Measurements from ENCODE around the gene NDE1. TPM values are rescaled to one million over a fixed set of nuclear protein-coding genes. Genes with fewer than 3 reads are reported as not detected.

NDE1 gene
- total RNA-seq, 1 experiment from 2014 or later = 95.6 TPM

GRCh38 chr16:15611610-15612009 is 38.4 kb upstream of the NDE1 start:
- Histone ChIP-seq H3K27me3 (no peaks in the 10 kb centered on the region), H3K9me3 (replicated peaks) (no peaks in the 10 kb centered on the region), H3K4me1 (peaks cover 8% of the 10 kb centered on the region), H3K4me3 (no peak overlapping the region), H3K27ac (no peak overlapping the region), H3K36me3 (peaks cover 82% of the 10 kb centered on the region)
- DNase-seq = no peak

DNA sequence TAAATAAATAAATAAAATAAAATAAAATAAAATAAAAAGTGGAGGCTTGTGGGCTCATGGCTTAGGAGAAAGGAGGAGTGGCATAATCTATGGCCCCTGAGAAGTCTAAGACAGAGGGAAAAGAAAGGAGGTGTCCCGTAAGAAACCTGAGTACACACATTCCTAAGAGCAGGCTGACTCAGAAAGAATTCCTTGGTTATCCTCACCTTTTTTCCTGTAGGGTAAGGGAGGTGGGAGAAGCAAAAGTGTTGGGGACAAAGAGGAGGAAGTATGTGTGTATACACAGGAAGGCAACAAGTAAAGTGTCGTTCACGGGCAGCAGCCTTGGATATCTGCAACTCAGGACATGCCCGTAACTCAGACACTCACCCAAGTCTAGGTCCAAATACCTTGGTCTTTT is 36.4 kb upstream of the NDE1 start:
- H3K4me3 ChIP-seq = no peak overlapping the region
- H3K4me1 ChIP-seq = no peaks in the 10 kb centered on the region
- H3K27ac ChIP-seq = no peak overlapping the region
- no peaks in the 10 kb centered on the region for H3K9me3 ChIP-seq (replicated peaks)
- H3K27me3 ChIP-seq = no peaks in the 10 kb centered on the region
- peaks cover 84% of the 10 kb centered on the region for H3K36me3 ChIP-seq
- no peak for DNase-seq

- H3K27me3 ChIP-seq = no peaks in the 10 kb centered on the region
- peaks cover 85% of the 10 kb centered on the region for H3K36me3 ChIP-seq
- no peak overlapping the region for H3K4me3 ChIP-seq
- H3K9me3 ChIP-seq (replicated peaks) = no peaks in the 10 kb centered on the region
- H3K4me1 ChIP-seq = no peaks in the 10 kb centered on the region
- DNase-seq = no peak
- H3K27ac ChIP-seq = no peak overlapping the region
These were observed 34.0 kb upstream of the NDE1 start for GRCh38 chr16:15616012-15616411.

DNA sequence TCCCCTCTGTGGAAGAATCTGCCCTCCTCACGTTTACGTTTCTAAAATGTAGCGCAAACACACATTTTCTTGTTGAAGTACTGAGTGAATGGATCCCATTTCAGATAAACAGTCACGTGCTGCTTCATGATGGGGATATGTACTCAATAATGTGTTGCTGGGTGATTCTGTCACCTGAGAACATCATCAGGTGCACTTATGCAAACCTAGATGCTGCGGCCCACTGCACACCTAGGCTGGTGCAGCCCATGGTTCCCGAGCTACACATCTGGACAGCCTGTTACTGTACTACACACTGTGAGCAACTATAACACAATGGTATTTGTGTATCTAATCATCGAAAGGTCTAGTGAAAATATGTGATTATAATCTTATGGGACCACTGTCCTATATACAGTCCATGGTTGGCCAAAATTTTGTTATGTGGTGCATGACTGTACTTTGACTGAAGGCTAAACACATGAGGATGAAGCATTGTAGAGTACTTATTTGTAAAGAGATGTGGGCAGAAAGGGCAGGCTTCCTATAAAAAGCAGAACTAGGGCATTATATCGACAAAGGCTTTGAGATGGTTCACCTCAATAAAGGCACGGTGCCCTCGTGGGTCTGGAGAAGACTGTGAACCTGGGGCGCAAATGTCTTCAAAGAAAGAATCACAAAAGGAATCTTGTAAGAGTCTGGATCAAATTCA is 33.4 kb upstream of the NDE1 start:
- Histone ChIP-seq H3K36me3 (peaks cover 83% of the 10 kb centered on the region), H3K4me3 (no peak overlapping the region), H3K27ac (no peak overlapping the region), H3K4me1 (no peaks in the 10 kb centered on the region), H3K9me3 (replicated peaks) (no peaks in the 10 kb centered on the region), H3K27me3 (no peaks in the 10 kb centered on the region)
- no peak for DNase-seq

DNA sequence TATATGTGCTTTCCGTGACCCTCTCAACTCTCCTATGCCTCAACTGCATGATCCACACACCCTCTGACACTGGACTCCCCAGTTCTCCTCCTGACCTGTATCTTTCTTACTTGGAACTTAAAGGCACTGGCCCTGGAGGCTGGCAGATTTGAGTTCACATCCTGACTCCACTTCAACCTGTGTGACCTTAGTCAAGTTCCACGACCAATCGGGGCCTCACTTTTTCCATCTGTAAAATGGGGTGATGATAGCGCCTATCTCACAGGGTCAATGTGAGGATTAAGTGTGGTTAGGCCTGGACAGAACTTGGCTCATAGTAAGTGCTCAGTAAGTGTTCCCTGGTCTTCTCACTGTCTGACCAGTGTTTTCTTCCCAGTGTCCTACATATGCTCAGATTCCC is 32.1 kb upstream of the NDE1 start:
- no peak overlapping the region for H3K4me3 ChIP-seq
- no peaks in the 10 kb centered on the region for H3K9me3 ChIP-seq (replicated peaks)
- DNase-seq = no peak
- peaks cover 75% of the 10 kb centered on the region for H3K36me3 ChIP-seq
- no peaks in the 10 kb centered on the region for H3K27me3 ChIP-seq
- no peak overlapping the region for H3K27ac ChIP-seq
- H3K4me1 ChIP-seq = no peaks in the 10 kb centered on the region

DNA sequence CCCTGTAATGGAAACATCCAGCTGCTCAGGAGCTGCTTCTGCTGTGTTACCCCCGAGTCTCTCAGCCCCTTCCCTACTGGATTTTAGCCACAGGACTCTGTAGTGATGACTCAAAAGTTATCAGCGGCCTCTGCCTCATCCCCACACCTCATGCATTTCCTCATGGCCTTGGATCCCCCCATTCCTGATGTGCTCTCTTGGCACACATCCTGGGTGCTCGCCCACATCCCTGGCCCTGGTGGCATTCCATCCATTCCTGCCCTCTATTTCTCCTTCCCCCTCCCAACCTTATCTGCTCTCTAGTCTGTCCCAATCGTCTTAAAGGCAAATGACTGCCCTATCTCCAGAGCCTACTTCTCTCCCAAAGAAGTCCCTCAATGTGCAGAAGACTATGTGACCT is 31.7 kb upstream of the NDE1 start:
- H3K9me3 ChIP-seq (replicated peaks) = no peaks in the 10 kb centered on the region
- no peaks in the 10 kb centered on the region for H3K4me1 ChIP-seq
- DNase-seq = no peak
- H3K36me3 ChIP-seq = peaks cover 74% of the 10 kb centered on the region
- no peaks in the 10 kb centered on the region for H3K27me3 ChIP-seq
- H3K4me3 ChIP-seq = no peak overlapping the region
- H3K27ac ChIP-seq = no peak overlapping the region

DNA sequence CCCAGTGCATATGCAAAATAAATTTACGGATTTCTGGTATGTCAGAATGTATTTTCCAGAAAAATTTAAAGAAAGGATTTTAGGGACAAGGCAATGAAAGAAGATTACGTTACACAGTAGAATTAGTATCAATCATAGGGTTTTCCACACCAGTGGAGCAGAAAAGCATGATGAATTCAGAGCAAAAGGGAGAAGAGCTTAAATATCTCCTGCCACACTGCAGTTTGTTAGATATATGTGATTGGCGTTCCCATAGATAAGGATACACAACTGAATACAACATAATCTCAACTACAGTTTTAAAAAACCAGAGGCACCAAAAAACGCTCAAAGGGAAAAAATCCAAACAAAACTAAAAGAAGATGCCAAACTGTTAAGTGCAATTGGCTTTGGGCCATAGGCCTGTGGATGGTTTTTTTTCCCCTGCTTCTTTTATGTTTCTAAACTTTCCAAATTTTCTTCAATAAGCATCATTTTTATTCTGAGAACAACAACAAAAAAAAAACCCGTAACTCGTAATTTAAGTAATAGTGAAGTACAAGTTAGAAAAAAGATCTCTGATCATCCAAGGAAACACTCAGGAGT is 29.3 kb upstream of the NDE1 start:
- peaks cover 73% of the 10 kb centered on the region for H3K36me3 ChIP-seq

GRCh38 chr16:15621456-15621855 is 28.6 kb upstream of the NDE1 start:
- H3K27ac ChIP-seq = no peak overlapping the region
- H3K4me1 ChIP-seq = no peaks in the 10 kb centered on the region
- no peak overlapping the region for H3K4me3 ChIP-seq
- no peaks in the 10 kb centered on the region for H3K27me3 ChIP-seq
- peaks cover 69% of the 10 kb centered on the region for H3K36me3 ChIP-seq
- no peak for DNase-seq
- no peaks in the 10 kb centered on the region for H3K9me3 ChIP-seq (replicated peaks)

More for the DNA sequence above, 29.3 kb upstream of the NDE1 start:
- Histone ChIP-seq H3K27me3 (no peaks in the 10 kb centered on the region), H3K27ac (no peak overlapping the region), H3K9me3 (replicated peaks) (no peaks in the 10 kb centered on the region), H3K4me1 (no peaks in the 10 kb centered on the region), H3K4me3 (no peak overlapping the region)
- DNase-seq = no peak

DNA sequence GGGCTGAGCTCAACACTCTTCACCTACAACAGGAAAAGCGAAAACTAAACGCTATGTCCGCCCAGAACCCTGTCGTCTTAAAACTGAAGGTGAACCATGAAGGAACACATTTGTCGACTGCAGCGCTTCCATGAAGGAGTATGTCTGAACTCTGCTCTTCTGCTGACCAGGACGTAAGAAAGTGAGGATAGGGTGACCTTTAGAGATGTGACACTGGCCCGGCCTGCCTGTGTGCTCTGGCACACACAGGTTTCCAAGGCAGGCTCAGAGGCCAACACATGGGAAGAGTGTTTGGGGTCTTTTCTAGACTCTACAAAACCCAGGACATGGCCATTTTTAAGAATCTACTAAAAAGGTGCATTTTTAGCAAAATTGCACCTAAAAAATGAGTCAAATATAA is 28.2 kb upstream of the NDE1 start:
- DNase-seq = no peak
- H3K27ac ChIP-seq = no peak overlapping the region
- H3K4me1 ChIP-seq = no peaks in the 10 kb centered on the region
- H3K27me3 ChIP-seq = no peaks in the 10 kb centered on the region
- H3K9me3 ChIP-seq (replicated peaks) = no peaks in the 10 kb centered on the region
- no peak overlapping the region for H3K4me3 ChIP-seq
- H3K36me3 ChIP-seq = peaks cover 65% of the 10 kb centered on the region

DNA sequence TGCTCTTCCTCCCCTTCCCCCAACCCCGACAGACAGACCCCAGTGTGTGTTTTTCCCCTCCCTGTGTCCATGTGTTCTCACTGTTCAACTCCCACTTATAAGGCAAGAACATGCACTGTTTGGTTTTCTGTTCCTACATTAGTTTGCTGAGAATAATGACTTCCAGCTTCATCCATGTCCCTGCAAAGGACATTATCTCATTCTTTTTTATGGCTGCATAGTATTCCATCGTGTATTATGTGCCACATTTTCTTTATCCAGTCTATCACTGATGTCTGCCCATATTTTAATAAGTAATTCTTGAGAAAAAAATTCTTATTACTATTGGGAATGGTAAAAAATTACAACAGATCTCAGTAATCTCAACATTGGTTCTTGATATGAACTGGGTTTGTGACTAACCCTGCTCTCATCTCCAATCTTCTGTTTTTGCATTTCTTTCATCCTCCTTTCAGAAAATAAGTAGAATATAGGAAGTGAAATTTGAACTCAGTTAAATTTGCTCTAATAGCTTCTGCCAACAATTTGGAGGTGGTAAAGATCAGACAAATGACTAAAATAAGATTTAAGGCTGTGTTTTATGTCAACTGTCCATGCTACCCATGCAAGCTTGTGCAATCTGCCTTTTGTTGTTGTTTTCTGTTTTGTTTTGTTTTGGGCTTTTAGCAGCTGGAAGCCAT is 18.2 kb upstream of the NDE1 start:
- Histone ChIP-seq H3K4me3 (no peak overlapping the region), H3K36me3 (peaks cover 60% of the 10 kb centered on the region)
- no peak for DNase-seq

DNA sequence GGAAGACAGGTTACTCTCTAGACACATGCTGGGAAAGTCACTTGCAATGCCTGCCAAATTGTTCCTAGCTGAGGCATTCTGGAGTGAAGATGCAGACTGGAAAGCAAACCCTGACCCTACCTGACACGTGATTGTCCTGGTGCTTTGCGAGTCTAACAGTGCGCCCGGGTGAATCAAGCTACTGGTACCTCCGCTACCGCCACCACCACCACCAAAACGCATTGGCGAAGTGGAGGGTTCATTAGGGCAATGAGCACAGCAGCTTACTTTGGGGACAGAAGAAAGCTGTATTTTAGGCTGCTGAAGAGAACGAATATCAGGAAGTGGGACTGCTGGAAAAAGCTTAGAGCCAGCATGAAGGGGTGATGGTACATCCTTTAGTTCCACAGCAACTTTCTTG is 14.1 kb upstream of the NDE1 start:
- Histone ChIP-seq H3K27ac (no peak overlapping the region), H3K27me3 (no peaks in the 10 kb centered on the region), H3K4me1 (no peaks in the 10 kb centered on the region), H3K9me3 (replicated peaks) (no peaks in the 10 kb centered on the region), H3K36me3 (peaks cover 68% of the 10 kb centered on the region), H3K4me3 (no peak overlapping the region)
- DNase-seq = no peak

More for the DNA sequence above, 18.2 kb upstream of the NDE1 start:
- no peaks in the 10 kb centered on the region for H3K4me1 ChIP-seq
- H3K9me3 ChIP-seq (replicated peaks) = no peaks in the 10 kb centered on the region
- H3K27me3 ChIP-seq = no peaks in the 10 kb centered on the region
- H3K27ac ChIP-seq = no peak overlapping the region

DNA sequence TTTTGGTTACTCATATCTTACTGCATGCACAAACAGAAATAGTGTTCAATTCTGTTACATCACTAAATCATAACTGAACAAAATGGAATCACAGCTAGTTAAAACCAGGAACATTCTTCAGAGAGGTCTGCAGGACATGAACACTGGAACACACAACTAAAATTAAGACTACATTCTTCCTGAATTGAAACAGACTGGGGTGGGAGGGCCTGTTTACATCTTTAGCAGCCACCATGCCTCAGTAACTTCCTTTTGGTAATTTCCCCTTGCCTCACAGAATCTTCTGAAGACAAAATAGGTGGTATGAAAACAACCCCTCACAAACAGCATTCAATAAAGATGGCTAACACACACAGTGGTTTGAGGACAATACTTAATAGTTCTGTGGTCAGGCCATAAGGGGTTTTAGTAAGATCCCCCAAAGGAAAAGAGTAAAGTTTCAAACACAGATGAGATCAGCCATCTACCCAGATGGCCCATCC is 13.6 kb upstream of the NDE1 start:
- H3K27me3 ChIP-seq = no peaks in the 10 kb centered on the region
- peaks cover 63% of the 10 kb centered on the region for H3K36me3 ChIP-seq
- DNase-seq = no peak
- H3K27ac ChIP-seq = no peak overlapping the region
- H3K4me1 ChIP-seq = peaks cover 4% of the 10 kb centered on the region
- no peaks in the 10 kb centered on the region for H3K9me3 ChIP-seq (replicated peaks)
- H3K4me3 ChIP-seq = no peak overlapping the region

DNA sequence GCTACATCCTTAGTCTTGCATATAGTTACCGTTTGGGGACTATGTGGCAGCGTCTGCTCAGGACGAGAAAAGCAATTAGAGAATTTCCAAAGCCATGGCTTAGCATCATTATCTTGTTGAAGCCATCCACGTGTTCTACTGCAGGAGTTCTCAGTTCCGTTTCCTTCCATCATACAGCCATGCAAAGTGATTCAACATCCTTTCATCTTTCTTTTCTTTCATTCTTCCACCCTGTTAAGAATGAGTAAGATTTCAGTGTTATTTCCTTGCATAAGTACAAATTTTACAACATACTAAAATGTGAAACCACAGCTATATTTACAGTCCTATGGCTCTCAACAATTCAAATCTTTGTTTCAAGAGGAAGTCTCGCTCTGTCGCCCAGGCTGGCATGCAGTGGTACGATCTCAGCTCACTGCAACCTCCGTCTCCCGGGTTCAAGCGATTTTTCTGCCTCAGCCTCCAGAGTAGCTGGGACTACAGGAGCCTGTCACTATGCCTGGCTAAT is 10.9 kb upstream of the NDE1 start:
- Histone ChIP-seq H3K4me1 (peaks cover 8% of the 10 kb centered on the region), H3K27me3 (no peaks in the 10 kb centered on the region), H3K9me3 (replicated peaks) (no peaks in the 10 kb centered on the region), H3K4me3 (no peak overlapping the region), H3K36me3 (peaks cover 39% of the 10 kb centered on the region), H3K27ac (no peak overlapping the region)
- no peak for DNase-seq

DNA sequence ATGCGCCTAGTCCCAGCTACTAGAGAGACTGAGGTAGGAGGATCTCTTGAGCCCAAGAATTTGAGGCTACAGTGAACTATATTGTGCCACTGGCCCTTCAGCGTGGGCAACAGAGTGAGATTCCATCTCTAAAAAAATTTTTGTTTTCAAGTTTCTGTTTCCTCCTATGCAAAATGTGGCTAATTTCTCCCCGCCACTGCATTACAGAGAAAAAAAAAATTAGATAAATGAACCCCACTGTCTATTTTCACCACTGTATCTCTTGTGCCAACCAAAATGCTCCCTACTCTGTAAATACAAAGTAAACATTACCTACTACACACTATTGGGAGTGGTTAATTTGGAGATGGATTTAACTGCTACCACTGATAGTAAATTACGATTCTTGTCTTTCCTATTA is 9.1 kb upstream of the NDE1 start:
- Histone ChIP-seq H3K4me3 (no peak overlapping the region; the same call in 1 of the 2 replicates), H3K9me3 (replicated peaks) (no peaks in the 10 kb centered on the region), H3K27me3 (no peaks in the 10 kb centered on the region), H3K36me3 (peaks cover 29% of the 10 kb centered on the region), H3K4me1 (peaks cover 12% of the 10 kb centered on the region), H3K27ac (no peak overlapping the region)
- DNase-seq = no peak

All from SJCRH30 (cell line).